ENCODE measurements around the gene EOGT.

EOGT gene

GRCh38 chr3:69013253-69014021 is at the start of gene EOGT:
Gene EOGT, minus strand, starts transcription at chr3:69013684. Its CDS starts 3,838 bp downstream, at chr3:69009846.
- Histone ChIP-seq H3K9me3 (ENCODE audit: control insufficient read depth, insufficient read depth, low read length) (no peaks in the 10 kb centered on the region), H3K27ac (ENCODE audit: low read depth, low read length) (peak within 1 kb of the TSS; percentile 87), H3K27me3 (ENCODE audit: control insufficient read depth, insufficient read depth, low read length) (peaks cover 3% of the 10 kb centered on the region; the same call in 1 of the 2 replicates), H3K4me3 (ENCODE audit: low read depth, low read length) (peak within 1 kb of the TSS; percentile 77), H3K9ac (ENCODE audit: low read depth, low read length) (peak within 1 kb of the TSS; percentile 87), H3K36me3 (ENCODE audit: control insufficient read depth, insufficient read depth, low read length) (peaks cover 9% of the 10 kb centered on the region; the same call in 1 of the 2 replicates), H3K4me1 (ENCODE audit: control insufficient read depth, insufficient read depth, low read length) (peaks cover 58% of the 10 kb centered on the region)

- no peak overlapping the region for H3K4me3 ChIP-seq (ENCODE audit: low read depth, low read length)
- no peaks in the 10 kb centered on the region for H3K27me3 ChIP-seq (ENCODE audit: control insufficient read depth, insufficient read depth, low read length)
- H3K27ac ChIP-seq (ENCODE audit: low read depth, low read length): no peak overlapping the region
- H3K9ac ChIP-seq (ENCODE audit: low read depth, low read length): no peak overlapping the region
- no peaks in the 10 kb centered on the region for H3K4me1 ChIP-seq (ENCODE audit: control insufficient read depth, insufficient read depth, low read length)
- H3K9me3 ChIP-seq (ENCODE audit: control insufficient read depth, insufficient read depth, low read length): no peaks in the 10 kb centered on the region
- peaks cover 95% of the 10 kb centered on the region for H3K36me3 ChIP-seq (ENCODE audit: control insufficient read depth, insufficient read depth, low read length)
Observed at GRCh38 chr3:69059688-69060087, 46.2 kb upstream of the EOGT start.

GRCh38 chr3:69058947-69059224 is 45.4 kb upstream of the EOGT start:
- Histone ChIP-seq H3K27me3 (ENCODE audit: control insufficient read depth, insufficient read depth, low read length) (no peaks in the 10 kb centered on the region), H3K4me1 (ENCODE audit: control insufficient read depth, insufficient read depth, low read length) (no peaks in the 10 kb centered on the region), H3K9me3 (ENCODE audit: control insufficient read depth, insufficient read depth, low read length) (no peaks in the 10 kb centered on the region), H3K27ac (ENCODE audit: low read depth, low read length) (no peak overlapping the region), H3K36me3 (ENCODE audit: control insufficient read depth, insufficient read depth, low read length) (peaks cover 91% of the 10 kb centered on the region), H3K4me3 (ENCODE audit: low read depth, low read length) (no peak overlapping the region), H3K9ac (ENCODE audit: low read depth, low read length) (no peak overlapping the region)

DNA sequence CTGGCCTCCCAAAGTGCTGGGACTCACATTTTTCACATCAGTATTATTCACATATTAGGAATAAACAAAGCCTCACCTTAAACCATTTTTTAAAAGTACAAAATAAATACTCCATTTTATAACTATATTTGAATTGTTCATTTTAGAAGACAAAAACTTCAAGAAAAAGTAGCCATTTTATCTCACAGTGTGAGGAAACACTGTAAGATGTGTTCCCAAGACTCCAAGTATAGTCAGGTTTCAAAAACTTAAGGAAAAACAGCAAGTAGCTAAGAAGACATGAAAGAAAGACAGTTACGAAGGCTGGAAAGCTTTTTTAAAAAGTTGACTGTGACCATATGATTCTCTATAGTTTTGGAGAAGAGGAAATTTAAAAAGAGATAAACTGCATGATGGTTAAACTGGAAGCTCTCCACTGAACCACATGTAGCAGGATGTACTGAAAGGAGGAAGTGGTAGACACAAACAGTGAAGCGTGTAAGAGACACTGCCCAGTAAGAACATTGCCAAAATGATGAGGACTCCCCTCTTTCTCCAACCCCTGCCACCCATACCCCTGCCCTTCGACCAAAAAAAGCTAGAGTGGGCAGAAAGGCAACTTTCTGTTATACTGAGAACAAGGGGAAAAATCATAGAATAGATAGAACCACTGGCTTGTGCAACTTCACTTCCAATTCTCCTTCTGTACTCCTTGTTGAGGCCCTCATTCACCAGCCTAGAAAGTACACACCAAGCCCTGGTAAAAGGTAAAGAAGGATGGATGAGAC is 44.9 kb upstream of the EOGT start:
- H3K9me3 ChIP-seq (ENCODE audit: control insufficient read depth, insufficient read depth, low read length): no peaks in the 10 kb centered on the region
- H3K9ac ChIP-seq (ENCODE audit: low read depth, low read length): no peak overlapping the region
- no peak overlapping the region for H3K27ac ChIP-seq (ENCODE audit: low read depth, low read length)
- H3K27me3 ChIP-seq (ENCODE audit: control insufficient read depth, insufficient read depth, low read length): no peaks in the 10 kb centered on the region
- peaks cover 85% of the 10 kb centered on the region for H3K36me3 ChIP-seq (ENCODE audit: control insufficient read depth, insufficient read depth, low read length)
- no peak overlapping the region for H3K4me3 ChIP-seq (ENCODE audit: low read depth, low read length)
- H3K4me1 ChIP-seq (ENCODE audit: control insufficient read depth, insufficient read depth, low read length): no peaks in the 10 kb centered on the region

DNA sequence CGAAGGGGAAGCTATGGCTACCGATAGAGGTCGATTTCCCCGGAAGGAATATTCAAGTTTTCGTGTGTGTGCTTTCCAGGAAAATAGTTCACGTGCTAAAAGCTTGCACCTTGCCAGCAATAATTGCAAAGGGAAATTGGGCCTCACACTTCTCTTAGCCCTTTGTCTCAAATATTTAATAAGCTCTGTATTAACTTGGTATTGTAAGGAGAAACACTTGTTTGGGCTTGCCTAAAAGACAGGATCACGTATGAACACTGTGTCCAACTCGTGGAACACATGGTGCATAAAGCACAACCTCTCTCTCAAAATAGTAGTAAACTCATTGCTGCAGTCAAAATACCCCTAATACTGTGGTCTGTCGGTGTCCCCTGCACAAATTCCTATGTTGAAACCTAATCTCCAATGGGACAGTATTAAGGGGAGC is 39.0 kb upstream of the EOGT start:
- peaks cover 45% of the 10 kb centered on the region for H3K36me3 ChIP-seq (ENCODE audit: control insufficient read depth, insufficient read depth, low read length)
- peak overlapping the region; percentile 81 for H3K4me3 ChIP-seq (ENCODE audit: low read depth, low read length)
- H3K27me3 ChIP-seq (ENCODE audit: control insufficient read depth, insufficient read depth, low read length): no peaks in the 10 kb centered on the region
- no peaks in the 10 kb centered on the region for H3K9me3 ChIP-seq (ENCODE audit: control insufficient read depth, insufficient read depth, low read length)
- peak overlapping the region; percentile 87 for H3K27ac ChIP-seq (ENCODE audit: low read depth, low read length)
- peak overlapping the region; percentile 48 for H3K9ac ChIP-seq (ENCODE audit: low read depth, low read length)
- peaks cover 11% of the 10 kb centered on the region; the same call in 1 of the 2 replicates for H3K4me1 ChIP-seq (ENCODE audit: control insufficient read depth, insufficient read depth, low read length)

- Histone ChIP-seq H3K9ac (ENCODE audit: low read depth, low read length) (peak within 1 kb of the TSS; percentile 78), H3K4me1 (ENCODE audit: control insufficient read depth, insufficient read depth, low read length) (peaks cover 11% of the 10 kb centered on the region; the same call in 1 of the 2 replicates)
Observed at GRCh38 chr3:69051756-69052471, 38.4 kb upstream of the EOGT start, which contains the start of gene TMF1. Gene TMF1, minus strand, starts transcription at chr3:69052333. Its CDS starts 247 bp downstream, at chr3:69052086.

DNA sequence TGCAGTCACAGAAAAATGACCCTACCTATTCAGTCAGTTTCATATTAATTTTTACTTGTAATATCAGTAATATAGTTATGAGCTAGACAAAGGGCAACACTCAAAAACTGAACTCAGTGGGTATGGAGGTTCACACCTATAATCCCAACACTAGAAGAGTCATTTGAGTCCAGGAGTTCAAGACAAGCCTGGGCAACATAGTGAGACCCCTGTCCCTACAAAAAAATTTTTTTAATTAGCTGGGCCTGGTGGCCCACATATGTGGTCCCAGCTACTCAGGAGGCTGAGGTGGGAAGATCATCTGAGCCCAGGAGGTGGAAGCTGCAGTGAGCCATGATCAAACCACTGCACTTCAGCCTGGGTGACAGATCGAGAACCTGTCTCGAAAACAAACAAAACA is 35.5 kb upstream of the EOGT start:
- peaks cover 11% of the 10 kb centered on the region; the same call in 1 of the 2 replicates for H3K4me1 ChIP-seq (ENCODE audit: control insufficient read depth, insufficient read depth, low read length)

More at GRCh38 chr3:69051756-69052471, 38.4 kb upstream of the EOGT start, which contains the start of gene TMF1:
- H3K4me3 ChIP-seq (ENCODE audit: low read depth, low read length): peak within 1 kb of the TSS; percentile 81
- peak within 1 kb of the TSS; percentile 87 for H3K27ac ChIP-seq (ENCODE audit: low read depth, low read length)
- no peaks in the 10 kb centered on the region for H3K27me3 ChIP-seq (ENCODE audit: control insufficient read depth, insufficient read depth, low read length)
- H3K36me3 ChIP-seq (ENCODE audit: control insufficient read depth, insufficient read depth, low read length): peaks cover 46% of the 10 kb centered on the region
- H3K9me3 ChIP-seq (ENCODE audit: control insufficient read depth, insufficient read depth, low read length): no peaks in the 10 kb centered on the region

DNA sequence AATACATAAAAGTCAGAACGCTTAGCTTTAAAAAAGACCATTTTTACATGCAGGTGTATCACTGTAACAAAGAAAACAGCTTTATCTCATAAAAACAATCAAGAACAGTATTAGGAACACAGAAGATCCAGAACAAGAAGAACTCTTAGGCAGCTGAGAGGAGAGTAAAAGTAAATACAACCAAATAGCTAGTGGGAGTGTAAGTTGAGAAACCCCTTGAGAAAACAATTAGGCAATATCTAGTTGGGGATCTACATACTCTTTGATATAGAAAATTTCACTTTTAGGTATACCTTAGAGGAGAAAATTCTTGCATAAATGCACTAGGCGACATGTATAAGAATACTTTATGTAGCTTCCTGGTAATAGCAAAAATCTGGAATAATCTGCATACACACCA is 31.1 kb upstream of the EOGT start:
- no peak overlapping the region for H3K4me3 ChIP-seq (ENCODE audit: low read depth, low read length)
- no peaks in the 10 kb centered on the region for H3K4me1 ChIP-seq (ENCODE audit: control insufficient read depth, insufficient read depth, low read length)
- no peak overlapping the region for H3K27ac ChIP-seq (ENCODE audit: low read depth, low read length)
- peaks cover 81% of the 10 kb centered on the region for H3K36me3 ChIP-seq (ENCODE audit: control insufficient read depth, insufficient read depth, low read length)
- no peak overlapping the region for H3K9ac ChIP-seq (ENCODE audit: low read depth, low read length)
- no peaks in the 10 kb centered on the region for H3K9me3 ChIP-seq (ENCODE audit: control insufficient read depth, insufficient read depth, low read length)
- no peaks in the 10 kb centered on the region for H3K27me3 ChIP-seq (ENCODE audit: control insufficient read depth, insufficient read depth, low read length)

More for the DNA sequence above, 35.5 kb upstream of the EOGT start:
- Histone ChIP-seq H3K9me3 (ENCODE audit: control insufficient read depth, insufficient read depth, low read length) (no peaks in the 10 kb centered on the region), H3K27ac (ENCODE audit: low read depth, low read length) (no peak overlapping the region), H3K4me3 (ENCODE audit: low read depth, low read length) (no peak overlapping the region), H3K36me3 (ENCODE audit: control insufficient read depth, insufficient read depth, low read length) (peaks cover 40% of the 10 kb centered on the region), H3K9ac (ENCODE audit: low read depth, low read length) (no peak overlapping the region), H3K27me3 (ENCODE audit: control insufficient read depth, insufficient read depth, low read length) (no peaks in the 10 kb centered on the region)

DNA sequence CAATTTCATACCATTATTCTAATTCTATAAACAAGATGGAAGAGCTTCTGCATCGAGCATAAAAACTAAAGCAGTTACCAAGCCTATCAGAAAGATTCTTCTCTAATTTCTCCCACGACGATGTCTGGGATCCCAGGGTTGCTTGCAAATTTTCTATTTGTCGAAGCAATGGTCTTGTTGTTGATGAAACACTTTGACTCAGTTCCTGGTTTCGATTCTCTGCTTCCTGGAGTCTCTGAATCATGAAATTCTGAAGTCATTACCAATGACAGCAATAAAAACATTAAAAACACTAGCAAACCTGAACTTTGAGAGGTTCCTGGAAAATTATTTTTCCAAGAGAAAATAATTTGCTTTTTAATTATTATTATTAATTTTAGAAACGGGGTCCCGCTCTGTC is 20.0 kb upstream of the EOGT start:
- no peak overlapping the region for H3K27ac ChIP-seq (ENCODE audit: low read depth, low read length)

DNA sequence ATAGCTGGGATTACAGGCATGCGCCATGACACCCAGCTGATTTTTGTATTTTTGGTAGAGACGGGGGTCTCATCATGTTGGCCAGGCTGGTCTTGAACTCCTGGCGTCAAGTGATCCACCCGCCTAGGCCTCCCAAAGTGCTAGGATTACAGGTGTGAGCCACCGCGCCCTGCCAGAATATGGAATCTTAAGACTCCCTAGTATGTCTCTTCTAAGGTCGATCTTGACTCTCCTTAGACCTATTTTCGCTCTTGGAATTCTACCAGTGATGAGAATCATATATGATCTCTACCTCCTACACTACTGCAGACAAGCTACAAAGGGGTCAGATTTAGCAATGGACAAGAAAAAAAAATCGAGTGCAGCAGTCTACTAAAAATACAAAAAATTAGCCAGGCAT is 19.3 kb upstream of the EOGT start:
- H3K4me3 ChIP-seq (ENCODE audit: low read depth, low read length): no peak overlapping the region
- H3K9ac ChIP-seq (ENCODE audit: low read depth, low read length): no peak overlapping the region
- H3K36me3 ChIP-seq (ENCODE audit: control insufficient read depth, insufficient read depth, low read length): peaks cover 77% of the 10 kb centered on the region
- no peaks in the 10 kb centered on the region for H3K9me3 ChIP-seq (ENCODE audit: control insufficient read depth, insufficient read depth, low read length)
- H3K27ac ChIP-seq (ENCODE audit: low read depth, low read length): no peak overlapping the region
- H3K4me1 ChIP-seq (ENCODE audit: control insufficient read depth, insufficient read depth, low read length): no peaks in the 10 kb centered on the region
- no peaks in the 10 kb centered on the region for H3K27me3 ChIP-seq (ENCODE audit: control insufficient read depth, insufficient read depth, low read length)

More for the DNA sequence above, 20.0 kb upstream of the EOGT start:
- H3K36me3 ChIP-seq (ENCODE audit: control insufficient read depth, insufficient read depth, low read length): peaks cover 77% of the 10 kb centered on the region
- H3K9ac ChIP-seq (ENCODE audit: low read depth, low read length): no peak overlapping the region
- H3K4me1 ChIP-seq (ENCODE audit: control insufficient read depth, insufficient read depth, low read length): no peaks in the 10 kb centered on the region
- H3K4me3 ChIP-seq (ENCODE audit: low read depth, low read length): no peak overlapping the region
- no peaks in the 10 kb centered on the region for H3K9me3 ChIP-seq (ENCODE audit: control insufficient read depth, insufficient read depth, low read length)
- H3K27me3 ChIP-seq (ENCODE audit: control insufficient read depth, insufficient read depth, low read length): no peaks in the 10 kb centered on the region

All from HUES48 (cell line).